Keratinocyte (primary cell): ENCODE data around the gene KLC1.

Experiments used
- EZH2 ChIP-seq: IDR thresholded peaks from one replicate; pipeline ENCODE4 v1.6.1; 2012; ENCODE audit warnings: inconsistent platforms, mild to moderate bottlenecking, low read length, moderate library complexity
- TF ChIP-seq, protein P1 (sequence below), 3 experiments: IDR thresholded peaks in 1 of 3; conservative IDR thresholded peaks in 1 of 3; optimal IDR thresholded peaks in 1 of 3; 2 replicates in 2 of 3; 3 replicates in 1 of 3; pipeline versions ENCODE3 to v1.5.1; 2011; ENCODE audit warnings: low read length in 3 of 3, mild to moderate bottlenecking in 3 of 3, moderate library complexity in 2 of 3, control low read depth in 1 of 3, inconsistent platforms in 1 of 3; ENCODE audit not compliant: insufficient read depth in 2 of 3; ENCODE audit errors: extremely low read depth in 1 of 3

DNA sequence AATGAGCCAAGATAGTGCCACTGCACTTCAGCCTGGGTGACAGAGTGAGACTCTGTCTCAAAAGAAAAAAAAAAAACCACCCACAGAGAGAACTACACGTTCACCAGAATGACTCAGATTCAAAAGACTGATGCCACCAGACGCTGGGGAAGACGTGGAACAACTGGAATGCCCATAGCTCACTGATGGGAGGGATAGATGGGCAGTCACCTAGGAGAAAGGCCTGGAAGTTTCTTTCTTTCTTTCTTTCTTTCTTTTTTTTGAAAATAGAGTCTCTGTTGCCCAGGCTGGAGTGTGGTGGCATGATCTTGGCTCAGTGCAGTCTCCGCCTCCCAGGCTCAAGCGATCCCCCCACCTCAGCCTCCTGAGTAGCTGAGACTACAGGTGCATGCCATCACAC is 10.0 kb upstream of the KLC1 start:
- TF ChIP-seq, protein P1, sequence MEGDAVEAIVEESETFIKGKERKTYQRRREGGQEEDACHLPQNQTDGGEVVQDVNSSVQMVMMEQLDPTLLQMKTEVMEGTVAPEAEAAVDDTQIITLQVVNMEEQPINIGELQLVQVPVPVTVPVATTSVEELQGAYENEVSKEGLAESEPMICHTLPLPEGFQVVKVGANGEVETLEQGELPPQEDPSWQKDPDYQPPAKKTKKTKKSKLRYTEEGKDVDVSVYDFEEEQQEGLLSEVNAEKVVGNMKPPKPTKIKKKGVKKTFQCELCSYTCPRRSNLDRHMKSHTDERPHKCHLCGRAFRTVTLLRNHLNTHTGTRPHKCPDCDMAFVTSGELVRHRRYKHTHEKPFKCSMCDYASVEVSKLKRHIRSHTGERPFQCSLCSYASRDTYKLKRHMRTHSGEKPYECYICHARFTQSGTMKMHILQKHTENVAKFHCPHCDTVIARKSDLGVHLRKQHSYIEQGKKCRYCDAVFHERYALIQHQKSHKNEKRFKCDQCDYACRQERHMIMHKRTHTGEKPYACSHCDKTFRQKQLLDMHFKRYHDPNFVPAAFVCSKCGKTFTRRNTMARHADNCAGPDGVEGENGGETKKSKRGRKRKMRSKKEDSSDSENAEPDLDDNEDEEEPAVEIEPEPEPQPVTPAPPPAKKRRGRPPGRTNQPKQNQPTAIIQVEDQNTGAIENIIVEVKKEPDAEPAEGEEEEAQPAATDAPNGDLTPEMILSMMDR (optimal IDR thresholded peaks at IDR 0.05 in 1 of 3, IDR thresholded peaks at IDR 0.05 in 1 of 3, conservative IDR thresholded peaks at IDR 0.05 in 1 of 3; ENCODE audit: extremely low read depth in 1 of 3, insufficient read depth in 2 of 3, low read length in 3 of 3) = no peak
- no peak for TF ChIP-seq EZH2
